ENCODE data around the gene CFAP57. TPM values are rescaled to one million over a fixed set of nuclear protein-coding genes. Genes with fewer than 3 reads are reported as not detected.
A peak's percentile ranks its signal among the peaks of the same experiment; 100 is the strongest.

The CFAP57 gene
- total and polyA plus RNA-seq, 9 donors, result 0.04 to 0.36 (median 0.24) TPM

- peaks cover 15% of the 10 kb centered on the region for H3K27me3 ChIP-seq (ENCODE audit: control insufficient read depth, insufficient read depth, low read length)
- no peaks in the 10 kb centered on the region for H3K36me3 ChIP-seq (ENCODE audit: control insufficient read depth, insufficient read depth, low read length)
- no peaks in the 10 kb centered on the region for H3K4me1 ChIP-seq (ENCODE audit: control insufficient read depth, insufficient read depth, low read length)
- no peak overlapping the region for H3K4me3 ChIP-seq (ENCODE audit: low read length)
- no peak overlapping the region for H3K27ac ChIP-seq (ENCODE audit: low read length)
- DNase-seq, result no peak
- H3K9me3 ChIP-seq (replicated peaks; ENCODE audit: control insufficient read depth, low read depth, low read length), result peaks cover 5% of the 10 kb centered on the region
Observed at GRCh38 chr1:43140010-43140409, 32.1 kb upstream of the CFAP57 start.

GRCh38 chr1:43140583-43140982 is 31.5 kb upstream of the CFAP57 start:
- 100% methylated on average over 3 of the region's 4 CpGs for WGBS (ENCODE audit: insufficient coverage)
- no peak for DNase-seq
- peaks cover 5% of the 10 kb centered on the region for H3K9me3 ChIP-seq (replicated peaks; ENCODE audit: control insufficient read depth, low read depth, low read length)

GRCh38 chr1:43143441-43143888 is 28.7 kb upstream of the CFAP57 start:
- peaks cover 5% of the 10 kb centered on the region for H3K9me3 ChIP-seq (replicated peaks; ENCODE audit: control insufficient read depth, low read depth, low read length)
- H3K4me1 ChIP-seq (ENCODE audit: control insufficient read depth, insufficient read depth, low read length), result peaks cover 10% of the 10 kb centered on the region
- no peaks in the 10 kb centered on the region for H3K36me3 ChIP-seq (ENCODE audit: control insufficient read depth, insufficient read depth, low read length)
- 18% methylated on average over 7 of the region's 7 CpGs for WGBS (ENCODE audit: insufficient coverage)
- H3K27me3 ChIP-seq (ENCODE audit: control insufficient read depth, insufficient read depth, low read length), result peaks cover 24% of the 10 kb centered on the region
- no peak overlapping the region for H3K4me3 ChIP-seq (ENCODE audit: low read length)
- no peak overlapping the region for H3K27ac ChIP-seq (ENCODE audit: low read length)
- no peak for DNase-seq

More at GRCh38 chr1:43140583-43140982, 31.5 kb upstream of the CFAP57 start:
- Histone ChIP-seq H3K27ac (ENCODE audit: low read length) (no peak overlapping the region), H3K27me3 (ENCODE audit: control insufficient read depth, insufficient read depth, low read length) (peaks cover 15% of the 10 kb centered on the region), H3K4me3 (ENCODE audit: low read length) (no peak overlapping the region), H3K36me3 (ENCODE audit: control insufficient read depth, insufficient read depth, low read length) (no peaks in the 10 kb centered on the region), H3K4me1 (ENCODE audit: control insufficient read depth, insufficient read depth, low read length) (no peaks in the 10 kb centered on the region)

- H3K9me3 ChIP-seq (replicated peaks; ENCODE audit: control insufficient read depth, low read depth, low read length), result peaks cover 5% of the 10 kb centered on the region
- H3K27me3 ChIP-seq (ENCODE audit: control insufficient read depth, insufficient read depth, low read length), result peaks cover 31% of the 10 kb centered on the region
- no peak overlapping the region for H3K27ac ChIP-seq (ENCODE audit: low read length)
- no peaks in the 10 kb centered on the region for H3K36me3 ChIP-seq (ENCODE audit: control insufficient read depth, insufficient read depth, low read length)
- peaks cover 12% of the 10 kb centered on the region for H3K4me1 ChIP-seq (ENCODE audit: control insufficient read depth, insufficient read depth, low read length)
- DNase-seq, result no peak
- H3K4me3 ChIP-seq (ENCODE audit: low read length), result no peak overlapping the region
Observed at GRCh38 chr1:43144237-43144636, 27.9 kb upstream of the CFAP57 start.

- peaks cover 36% of the 10 kb centered on the region for H3K27me3 ChIP-seq (ENCODE audit: control insufficient read depth, insufficient read depth, low read length)
- WGBS (ENCODE audit: insufficient coverage), result 0% methylated on average over 23 of the region's 47 CpGs
Observed at GRCh38 chr1:43147625-43148327, 24.4 kb upstream of the CFAP57 start.

GRCh38 chr1:43149889-43150288 is 22.2 kb upstream of the CFAP57 start:
- Histone ChIP-seq H3K27ac (ENCODE audit: low read length) (no peak overlapping the region), H3K4me1 (ENCODE audit: control insufficient read depth, insufficient read depth, low read length) (peaks cover 12% of the 10 kb centered on the region), H3K27me3 (ENCODE audit: control insufficient read depth, insufficient read depth, low read length) (peaks cover 27% of the 10 kb centered on the region), H3K36me3 (ENCODE audit: control insufficient read depth, insufficient read depth, low read length) (no peaks in the 10 kb centered on the region), H3K9me3 (replicated peaks; ENCODE audit: control insufficient read depth, low read depth, low read length) (no peaks in the 10 kb centered on the region), H3K4me3 (ENCODE audit: low read length) (no peak overlapping the region)
- DNase-seq, result no peak
- 66% methylated on average over 2 of the region's 5 CpGs for WGBS (ENCODE audit: insufficient coverage)

More at GRCh38 chr1:43147625-43148327, 24.4 kb upstream of the CFAP57 start:
- Histone ChIP-seq H3K27ac (ENCODE audit: low read length) (no peak overlapping the region), H3K36me3 (ENCODE audit: control insufficient read depth, insufficient read depth, low read length) (no peaks in the 10 kb centered on the region), H3K4me3 (ENCODE audit: low read length) (peak overlapping the region; percentile 11), H3K4me1 (ENCODE audit: control insufficient read depth, insufficient read depth, low read length) (peaks cover 12% of the 10 kb centered on the region), H3K9me3 (replicated peaks; ENCODE audit: control insufficient read depth, low read depth, low read length) (no peaks in the 10 kb centered on the region)
- peak; percentile 69 for DNase-seq

GRCh38 chr1:43152866-43153265 is 19.3 kb upstream of the CFAP57 start:
- Histone ChIP-seq H3K4me1 (ENCODE audit: control insufficient read depth, insufficient read depth, low read length) (peaks cover 6% of the 10 kb centered on the region), H3K27ac (ENCODE audit: low read length) (no peak overlapping the region), H3K9me3 (replicated peaks; ENCODE audit: control insufficient read depth, low read depth, low read length) (no peaks in the 10 kb centered on the region), H3K36me3 (ENCODE audit: control insufficient read depth, insufficient read depth, low read length) (no peaks in the 10 kb centered on the region), H3K27me3 (ENCODE audit: control insufficient read depth, insufficient read depth, low read length) (peaks cover 19% of the 10 kb centered on the region), H3K4me3 (ENCODE audit: low read length) (no peak overlapping the region)
- 80% methylated on average over 2 of the region's 4 CpGs for WGBS (ENCODE audit: insufficient coverage)
- no peak for DNase-seq

GRCh38 chr1:43153443-43153842 is 18.7 kb upstream of the CFAP57 start:
- Histone ChIP-seq H3K27me3 (ENCODE audit: control insufficient read depth, insufficient read depth, low read length) (peaks cover 15% of the 10 kb centered on the region), H3K36me3 (ENCODE audit: control insufficient read depth, insufficient read depth, low read length) (no peaks in the 10 kb centered on the region), H3K9me3 (replicated peaks; ENCODE audit: control insufficient read depth, low read depth, low read length) (no peaks in the 10 kb centered on the region), H3K4me3 (ENCODE audit: low read length) (no peak overlapping the region), H3K27ac (ENCODE audit: low read length) (no peak overlapping the region), H3K4me1 (ENCODE audit: control insufficient read depth, insufficient read depth, low read length) (peaks cover 2% of the 10 kb centered on the region)
- DNase-seq, result no peak
- WGBS (ENCODE audit: insufficient coverage), result no CpG with 5 or more reads among the region's 6 CpGs

GRCh38 chr1:43156026-43156425 is 16.1 kb upstream of the CFAP57 start:
- H3K4me1 ChIP-seq (ENCODE audit: control insufficient read depth, insufficient read depth, low read length), result no peaks in the 10 kb centered on the region
- DNase-seq, result no peak
- no peak overlapping the region for H3K27ac ChIP-seq (ENCODE audit: low read length)
- no peak overlapping the region for H3K4me3 ChIP-seq (ENCODE audit: low read length)
- H3K27me3 ChIP-seq (ENCODE audit: control insufficient read depth, insufficient read depth, low read length), result peaks cover 3% of the 10 kb centered on the region
- H3K36me3 ChIP-seq (ENCODE audit: control insufficient read depth, insufficient read depth, low read length), result no peaks in the 10 kb centered on the region
- H3K9me3 ChIP-seq (replicated peaks; ENCODE audit: control insufficient read depth, low read depth, low read length), result no peaks in the 10 kb centered on the region
- 90% methylated on average over 3 of the region's 7 CpGs for WGBS (ENCODE audit: insufficient coverage)

- DNase-seq, result no peak
- H3K27me3 ChIP-seq (ENCODE audit: control insufficient read depth, insufficient read depth, low read length), result no peaks in the 10 kb centered on the region
- no peak overlapping the region for H3K27ac ChIP-seq (ENCODE audit: low read length)
- H3K36me3 ChIP-seq (ENCODE audit: control insufficient read depth, insufficient read depth, low read length), result peaks cover 42% of the 10 kb centered on the region
- no peaks in the 10 kb centered on the region for H3K9me3 ChIP-seq (replicated peaks; ENCODE audit: control insufficient read depth, low read depth, low read length)
- no peaks in the 10 kb centered on the region for H3K4me1 ChIP-seq (ENCODE audit: control insufficient read depth, insufficient read depth, low read length)
- no peak overlapping the region for H3K4me3 ChIP-seq (ENCODE audit: low read length)
- 91% methylated on average over 2 of the region's 3 CpGs for WGBS (ENCODE audit: insufficient coverage)
Observed at GRCh38 chr1:43165162-43165561, 7.0 kb upstream of the CFAP57 start.

GRCh38 chr1:43165765-43166164 is 6.4 kb upstream of the CFAP57 start:
- H3K27me3 ChIP-seq (ENCODE audit: control insufficient read depth, insufficient read depth, low read length), result no peaks in the 10 kb centered on the region
- 96% methylated on average over 5 of the region's 5 CpGs for WGBS (ENCODE audit: insufficient coverage)
- no peak for DNase-seq
- peaks cover 48% of the 10 kb centered on the region for H3K36me3 ChIP-seq (ENCODE audit: control insufficient read depth, insufficient read depth, low read length)
- no peaks in the 10 kb centered on the region for H3K9me3 ChIP-seq (replicated peaks; ENCODE audit: control insufficient read depth, low read depth, low read length)
- H3K4me1 ChIP-seq (ENCODE audit: control insufficient read depth, insufficient read depth, low read length), result no peaks in the 10 kb centered on the region
- H3K27ac ChIP-seq (ENCODE audit: low read length), result no peak overlapping the region
- no peak overlapping the region for H3K4me3 ChIP-seq (ENCODE audit: low read length)
